Cardiac fibroblast (primary cell): ENCODE data around the gene TNNI3.
"Not testable (repeated sequence)": the region's sequence is repeated elsewhere in the genome, so short reads cannot be mapped to it uniquely, and the experiment has no call there.

ENCODE experiments used
- DNase-seq, 2 donors: peaks; one replicate each; pipeline versions ENCODE4 v3.0.0 to v3.0.0-alpha.2; 2010; ENCODE audit warnings: low read depth in 2 of 2
- H3K4me3 ChIP-seq, 2 donors: replicated peaks in 1 of 2; 1 replicate in 1 of 2; 2 replicates in 1 of 2; pipeline ENCODE4 v1.5.1; 2011; ENCODE audit warnings: low read depth in 2 of 2, low read length in 2 of 2, mild to moderate bottlenecking in 2 of 2, moderate library complexity in 1 of 2
- TF ChIP-seq, protein P1 (sequence below): IDR thresholded peaks from one replicate; pipeline ENCODE4 v1.5.1; 2011; ENCODE audit warnings: low read depth, mild to moderate bottlenecking, low read length, inconsistent platforms

The TNNI3 gene

DNA sequence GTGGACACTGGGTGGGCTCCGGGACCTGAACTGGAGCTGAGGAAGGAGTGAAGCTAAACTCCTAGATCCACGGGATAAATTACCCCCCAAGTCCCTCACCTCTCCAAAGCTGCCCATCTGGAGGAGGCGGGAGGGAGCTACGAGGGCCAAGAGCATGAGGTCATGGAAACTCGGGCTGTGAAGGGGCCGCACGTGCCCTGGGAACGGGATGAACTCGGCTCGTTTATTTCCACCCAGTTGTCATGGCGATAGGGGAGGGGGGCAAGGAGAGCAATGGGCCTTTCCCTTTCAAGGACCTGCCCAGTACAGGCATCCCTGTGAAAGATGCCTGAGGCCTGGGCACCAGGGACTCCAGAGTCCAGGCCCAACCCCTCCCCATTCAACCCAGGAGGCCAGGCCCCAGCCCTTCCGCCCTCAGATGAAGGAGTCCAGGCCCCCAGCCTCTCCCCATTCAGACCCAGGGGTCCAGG, 43.9 kb downstream of the TNNI3 start:
- TF ChIP-seq, protein P1, sequence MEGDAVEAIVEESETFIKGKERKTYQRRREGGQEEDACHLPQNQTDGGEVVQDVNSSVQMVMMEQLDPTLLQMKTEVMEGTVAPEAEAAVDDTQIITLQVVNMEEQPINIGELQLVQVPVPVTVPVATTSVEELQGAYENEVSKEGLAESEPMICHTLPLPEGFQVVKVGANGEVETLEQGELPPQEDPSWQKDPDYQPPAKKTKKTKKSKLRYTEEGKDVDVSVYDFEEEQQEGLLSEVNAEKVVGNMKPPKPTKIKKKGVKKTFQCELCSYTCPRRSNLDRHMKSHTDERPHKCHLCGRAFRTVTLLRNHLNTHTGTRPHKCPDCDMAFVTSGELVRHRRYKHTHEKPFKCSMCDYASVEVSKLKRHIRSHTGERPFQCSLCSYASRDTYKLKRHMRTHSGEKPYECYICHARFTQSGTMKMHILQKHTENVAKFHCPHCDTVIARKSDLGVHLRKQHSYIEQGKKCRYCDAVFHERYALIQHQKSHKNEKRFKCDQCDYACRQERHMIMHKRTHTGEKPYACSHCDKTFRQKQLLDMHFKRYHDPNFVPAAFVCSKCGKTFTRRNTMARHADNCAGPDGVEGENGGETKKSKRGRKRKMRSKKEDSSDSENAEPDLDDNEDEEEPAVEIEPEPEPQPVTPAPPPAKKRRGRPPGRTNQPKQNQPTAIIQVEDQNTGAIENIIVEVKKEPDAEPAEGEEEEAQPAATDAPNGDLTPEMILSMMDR, result no peak
- H3K4me3 ChIP-seq, result no peak overlapping the region
- DNase-seq, result peak; percentile 90 to 95

DNA sequence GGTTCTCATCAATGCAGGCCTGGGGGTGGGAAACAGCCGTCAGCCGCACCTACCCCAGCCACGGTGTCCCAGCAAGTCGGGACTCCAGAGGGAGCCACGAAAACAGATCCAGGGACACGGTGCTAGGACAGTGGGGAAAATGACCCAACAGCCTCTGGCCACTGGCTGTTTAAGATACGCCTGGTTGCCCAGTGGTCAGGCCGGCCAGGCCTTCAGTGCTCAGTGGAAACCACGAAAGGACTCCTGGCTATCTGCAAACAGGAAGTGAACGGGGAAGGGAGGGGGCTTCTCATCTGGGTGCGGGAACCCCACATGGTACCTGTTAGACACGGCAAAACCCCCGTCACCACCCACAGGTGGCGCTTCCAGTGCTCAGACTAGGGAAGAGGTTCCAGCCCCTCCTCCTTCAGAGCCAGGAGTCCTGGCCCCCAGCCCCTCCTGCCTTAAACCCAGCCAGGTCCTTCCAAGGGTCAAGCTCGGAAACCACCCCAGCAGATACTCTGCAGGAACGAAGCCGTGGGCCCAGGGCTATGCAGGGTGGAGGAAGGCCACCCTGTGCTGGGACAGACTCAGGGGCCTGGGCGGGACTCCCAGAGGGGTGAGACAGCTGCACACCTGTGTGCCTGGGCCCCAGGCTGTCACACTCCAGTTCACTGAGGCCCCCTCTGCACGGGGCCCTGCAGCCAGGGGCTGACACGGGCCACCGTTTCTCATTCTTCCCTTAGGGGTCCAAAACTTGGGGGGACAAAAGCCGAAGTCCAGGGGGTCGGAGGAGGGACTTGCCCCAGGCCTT, 44.6 kb downstream of the TNNI3 start:
- no peak overlapping the region for H3K4me3 ChIP-seq
- no peak for DNase-seq
- TF ChIP-seq, protein P1, result no peak

DNA sequence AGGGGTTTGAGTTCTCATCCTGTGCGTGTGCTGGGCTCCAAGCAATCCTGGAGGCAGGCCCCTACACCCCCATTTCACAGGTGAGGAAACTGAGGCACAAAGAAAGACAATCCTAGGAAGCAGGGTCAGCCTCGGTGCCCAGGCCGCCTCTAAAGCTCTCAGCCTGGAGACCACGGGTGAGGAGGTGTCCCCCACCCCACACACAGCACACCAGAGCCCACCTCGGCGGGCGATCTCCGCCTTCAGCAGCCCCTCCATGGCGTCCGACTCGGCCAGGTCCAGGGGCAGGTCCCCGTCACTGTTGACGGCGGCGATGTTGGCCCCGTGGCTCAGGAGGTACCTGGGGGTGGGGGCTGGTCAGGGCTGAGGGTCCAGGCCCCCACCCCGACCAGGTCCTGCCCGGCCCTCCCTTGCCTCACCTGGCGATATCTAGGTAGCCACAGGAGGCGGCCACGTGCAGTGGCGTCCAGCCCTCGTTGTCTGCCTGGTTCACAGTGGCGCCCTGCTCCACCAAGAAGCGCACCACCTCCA, 45.2 kb downstream of the TNNI3 start:
- H3K4me3 ChIP-seq, result no peak overlapping the region
- TF ChIP-seq, protein P1, result no peak
- DNase-seq, result no peak

DNA sequence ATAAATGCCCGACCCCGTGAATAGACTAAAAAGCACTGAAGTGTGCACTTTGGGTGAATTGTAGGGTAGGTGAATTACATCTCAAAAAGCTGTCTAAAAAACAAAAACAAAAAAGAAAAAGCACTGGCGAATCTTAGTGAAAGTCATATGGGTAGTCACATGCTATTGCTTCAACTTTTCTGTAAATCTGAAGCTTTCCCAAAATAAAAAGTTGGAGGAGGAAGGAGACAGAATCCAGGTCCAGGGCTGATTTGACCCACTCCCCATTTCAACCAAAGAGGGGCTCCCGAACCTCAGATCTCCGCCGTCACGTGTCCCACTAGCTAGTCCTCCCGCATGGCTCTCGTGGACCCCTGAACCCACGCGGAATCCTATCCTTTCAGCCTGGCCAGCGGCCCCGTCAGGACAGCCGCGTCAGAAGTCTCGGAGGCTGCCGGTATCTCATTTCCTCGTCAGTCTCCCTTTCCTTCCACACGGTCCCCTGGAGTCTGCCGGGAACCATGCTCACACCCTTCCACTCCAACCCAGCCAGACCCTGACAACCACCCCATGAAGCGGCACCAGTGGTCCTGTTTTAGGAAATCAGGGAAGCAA, 46.2 kb downstream of the TNNI3 start:
- H3K4me3 ChIP-seq, result no peak overlapping the region
- DNase-seq, result no peak
- TF ChIP-seq, protein P1, result no peak

DNA sequence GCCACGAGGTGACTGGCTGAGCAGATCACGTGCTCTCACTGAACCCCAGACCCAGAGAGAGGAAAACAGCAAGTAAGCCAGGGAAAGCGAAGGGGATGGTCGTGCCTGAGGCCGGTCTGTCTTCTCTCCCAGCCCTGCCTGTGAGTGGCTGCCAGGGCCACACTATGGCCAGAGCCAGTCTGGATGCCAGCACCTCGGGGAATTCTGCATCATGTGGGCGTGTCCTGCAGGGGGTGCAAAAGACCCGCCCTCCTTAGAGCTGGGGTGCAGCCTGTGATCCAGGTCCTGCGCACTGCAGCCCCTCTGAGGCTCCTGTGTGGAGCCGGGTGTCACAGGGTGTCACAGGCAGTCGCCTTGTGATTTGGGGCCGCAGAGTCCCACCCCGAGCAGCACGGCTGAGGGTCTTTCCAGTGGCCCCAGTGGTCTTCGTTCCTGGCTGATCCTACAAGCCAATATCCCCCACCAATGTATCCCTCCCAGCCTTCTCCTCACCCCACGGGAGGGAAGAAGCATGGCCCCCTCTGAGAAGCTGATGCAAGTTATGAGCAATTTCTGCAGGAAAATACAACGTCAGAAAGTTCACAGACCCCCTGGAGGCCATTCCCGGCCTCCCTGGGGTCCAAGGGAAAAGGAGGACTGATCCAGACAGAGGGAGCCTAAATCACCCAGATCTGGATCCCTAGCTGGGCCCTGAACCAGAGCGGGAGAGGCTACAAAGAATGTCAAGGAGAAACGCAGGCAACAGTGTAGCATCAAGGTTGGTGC, 47.8 kb downstream of the TNNI3 start:
- TF ChIP-seq, protein P1, result no peak

DNA sequence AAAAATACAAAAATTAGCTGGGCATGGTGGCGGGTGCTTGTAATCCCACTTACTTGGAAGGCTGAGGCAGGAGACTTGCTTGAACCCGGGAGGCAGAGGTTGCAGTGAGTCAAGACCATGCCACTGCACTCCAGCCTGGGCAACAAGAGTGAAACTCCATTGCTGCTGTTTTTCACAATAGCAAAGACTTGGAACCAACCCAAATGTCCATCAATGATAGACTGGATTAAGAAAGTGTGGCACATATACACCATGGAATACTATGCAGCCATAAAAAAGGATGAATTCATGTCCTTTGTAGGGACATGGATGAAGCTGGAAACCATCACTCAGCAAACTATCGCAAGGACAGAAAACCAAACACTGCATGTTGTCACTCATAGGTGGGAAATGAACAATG, 50.3 kb downstream of the TNNI3 start:
- DNase-seq, H3K4me3 ChIP-seq: not testable (repeated sequence)

More for the DNA sequence above, 47.8 kb downstream of the TNNI3 start:
- no peak for DNase-seq
- no peak overlapping the region for H3K4me3 ChIP-seq

DNA sequence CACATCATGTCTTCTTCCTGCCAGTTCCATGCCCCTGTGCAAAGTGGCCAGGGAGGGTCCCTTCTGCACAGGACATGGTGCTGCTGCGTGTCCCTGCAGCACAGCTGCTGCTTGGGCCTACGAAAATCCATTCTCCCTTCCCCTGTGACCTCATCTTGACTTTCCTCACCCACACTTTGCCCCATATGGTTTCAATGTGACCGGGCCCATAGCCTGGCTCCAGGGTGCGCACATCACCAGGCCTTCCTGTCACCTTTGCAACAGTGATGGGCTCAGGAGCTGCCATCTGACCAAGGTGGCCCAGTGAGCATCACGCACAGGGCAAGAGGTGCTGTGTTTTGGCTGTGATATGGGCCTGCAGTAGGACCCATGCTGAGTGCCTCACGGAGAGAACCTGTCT, 50.9 kb downstream of the TNNI3 start:
- DNase-seq, result no peak
- H3K4me3 ChIP-seq, result no peak overlapping the region
- TF ChIP-seq, protein P1, result no peak
